HG03342 (cell line): ENCODE results near the gene ATAD3A.
"Not testable (repeated sequence)": the region's sequence is repeated elsewhere in the genome, so short reads cannot be mapped to it uniquely, and the experiment has no call there.

Experiments used
- ATAC-seq: cut with Tn5 transposase; IDR thresholded peaks from one replicate; pipeline ENCODE4 v1.9.1; 2021; ENCODE audit warnings: mild to moderate bottlenecking, moderate library complexity; ENCODE audit not compliant: unreplicated experiment

Gene ATAD3A

DNA sequence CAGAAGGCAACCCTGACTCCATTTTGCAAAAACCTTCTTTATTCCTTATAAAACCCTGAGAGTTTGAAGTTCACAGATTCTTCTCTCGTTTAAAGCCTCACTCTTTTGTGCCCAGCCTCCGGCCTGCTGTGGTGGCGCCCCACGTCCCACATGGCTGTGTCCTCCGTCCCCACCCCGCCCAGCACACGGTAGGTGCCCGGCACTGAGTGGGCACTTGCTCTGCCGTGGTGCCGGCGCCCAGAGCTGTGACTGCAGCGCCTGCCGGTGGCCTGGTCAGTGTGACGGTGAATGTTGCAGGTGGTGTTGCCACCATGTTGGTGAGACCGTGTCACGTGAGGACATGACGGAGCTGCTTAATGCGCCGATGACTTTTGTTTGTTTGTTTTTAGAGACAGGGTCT lies 9.4 kb downstream of the ATAD3A start:
- no peak for ATAC-seq

DNA sequence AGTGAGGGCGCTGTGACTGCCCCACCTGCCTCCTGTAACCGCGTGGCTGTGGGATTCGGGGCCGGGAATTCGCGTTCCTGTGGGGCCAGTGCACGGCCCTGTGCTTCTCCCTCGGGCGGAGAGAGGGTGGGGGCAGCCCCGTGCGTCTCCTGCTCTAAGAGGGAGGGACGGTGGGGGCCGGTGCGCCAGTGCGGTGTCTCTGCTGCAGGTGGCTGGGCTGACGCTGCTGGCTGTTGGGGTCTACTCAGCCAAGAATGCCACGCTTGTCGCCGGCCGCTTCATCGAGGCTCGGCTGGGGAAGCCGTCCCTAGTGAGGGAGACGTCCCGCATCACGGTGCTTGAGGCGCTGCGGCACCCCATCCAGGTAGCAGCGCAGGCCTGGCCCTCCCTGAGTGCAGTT lies 10.6 kb downstream of the ATAD3A start:
- not testable (repeated sequence) for ATAC-seq

- ATAC-seq = not testable (repeated sequence)
Measured at GRCh38 chr1:1523226-1523625, 11.3 kb downstream of the ATAD3A start.

GRCh38 chr1:1523651-1524050 lies 11.7 kb downstream of the ATAD3A start:
- not testable (repeated sequence) for ATAC-seq

DNA sequence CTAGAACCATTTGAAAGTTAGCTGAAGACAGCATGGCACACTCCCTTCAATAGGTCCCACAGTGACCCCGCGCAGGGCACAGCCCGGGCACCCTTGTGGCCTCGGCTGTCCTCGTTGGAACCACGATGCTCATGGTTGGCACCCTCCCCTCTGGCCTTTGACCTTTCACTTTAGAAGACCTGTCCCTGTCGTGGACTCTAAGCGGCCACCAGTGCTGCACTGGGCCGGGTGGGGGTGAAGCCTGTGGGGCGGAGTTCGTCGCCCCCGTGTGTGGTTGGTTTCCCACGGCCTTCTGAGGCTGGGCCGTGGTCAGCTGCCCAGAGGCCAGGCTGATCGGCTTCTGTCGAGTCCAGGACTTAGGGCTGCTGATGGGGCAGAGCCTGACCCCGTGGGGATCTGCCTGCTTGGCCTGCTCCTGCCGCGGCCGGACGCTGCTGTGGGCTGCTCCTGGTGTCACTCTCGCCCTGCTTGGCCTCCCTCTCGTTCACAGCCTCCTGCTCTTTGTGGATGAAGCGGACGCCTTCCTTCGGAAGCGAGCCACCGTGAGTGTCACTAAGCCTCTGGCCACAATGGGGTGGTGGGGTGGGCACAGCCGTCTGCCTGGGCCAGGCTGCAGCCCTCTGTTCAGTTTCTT lies 12.9 kb downstream of the ATAD3A start:
- not testable (repeated sequence) for ATAC-seq

- ATAC-seq = not testable (repeated sequence)
Measured at GRCh38 chr1:1526476-1526875, 14.5 kb downstream of the ATAD3A start.

- ATAC-seq = no peak
Measured at GRCh38 chr1:1527092-1527816, 15.3 kb downstream of the ATAD3A start.

DNA sequence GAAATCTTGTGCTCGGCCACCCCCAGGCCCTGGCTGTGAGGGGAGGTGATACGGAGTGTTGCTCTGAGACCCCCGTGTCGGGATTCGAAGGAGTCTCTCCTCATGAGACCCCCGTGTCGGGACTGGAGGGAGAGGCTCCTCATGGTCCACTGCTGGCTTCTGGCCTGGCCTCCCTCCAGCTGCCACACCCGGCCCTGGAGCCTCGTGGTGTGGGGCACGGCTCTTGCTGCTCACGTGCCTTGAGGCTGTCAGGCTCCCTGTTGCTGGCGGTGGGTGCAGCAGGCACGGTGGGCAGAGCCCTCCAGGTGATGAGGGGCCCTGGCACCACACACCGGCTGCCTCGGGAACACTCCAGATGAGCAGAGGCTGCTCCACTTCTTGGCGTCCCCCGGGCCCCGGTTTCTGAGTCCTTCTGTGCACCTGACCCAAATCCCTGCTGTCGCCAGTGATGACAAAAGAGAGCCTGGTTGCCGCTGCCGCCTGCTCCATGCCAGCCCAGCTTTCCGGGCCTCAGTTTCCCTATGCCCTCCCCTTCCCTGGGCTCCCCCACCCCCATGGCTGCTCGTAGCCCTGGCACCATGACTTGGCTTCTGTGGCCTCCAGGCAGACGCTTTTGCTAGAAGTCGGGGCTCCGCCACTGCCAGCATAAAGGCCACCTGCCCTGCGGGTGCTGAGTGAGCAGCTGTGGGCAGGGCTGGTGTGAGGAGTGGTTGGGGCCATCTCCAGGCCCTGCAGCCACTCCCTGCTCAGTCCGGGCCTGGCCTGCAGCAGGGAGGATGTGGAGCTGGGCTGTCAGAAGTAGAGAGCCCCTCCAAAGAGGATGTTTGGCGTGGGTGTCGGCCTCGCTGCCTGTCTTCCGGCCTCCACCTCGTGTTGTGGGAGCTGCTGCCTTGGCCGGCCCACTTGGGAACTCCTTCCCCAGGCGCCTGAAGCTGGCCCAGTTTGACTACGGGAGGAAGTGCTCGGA lies 16.6 kb downstream of the ATAD3A start:
- ATAC-seq = no peak

DNA sequence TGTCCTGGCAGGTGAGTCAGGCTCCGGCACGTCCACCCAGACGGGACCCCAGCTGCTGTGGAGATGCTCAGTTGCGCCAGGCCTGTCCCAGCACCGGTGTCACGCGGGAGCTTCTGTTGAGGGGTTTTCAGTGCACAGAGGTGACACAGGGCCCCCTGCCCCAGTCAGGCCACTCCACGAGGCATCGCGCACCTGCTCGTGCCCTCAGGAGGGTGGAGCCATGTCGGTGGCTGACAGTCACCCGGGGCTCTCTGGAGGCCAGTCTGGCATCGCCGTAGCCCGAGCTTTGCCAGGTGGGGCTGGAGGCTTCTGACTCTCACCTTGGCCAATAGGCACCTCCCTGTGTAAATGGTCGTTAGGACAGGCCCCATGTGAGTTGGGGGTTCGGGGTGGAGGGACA lies 17.4 kb downstream of the ATAD3A start:
- no peak for ATAC-seq

GRCh38 chr1:1529936-1530335 lies 18.0 kb downstream of the ATAD3A start:
- no peak for ATAC-seq

- ATAC-seq = no peak
Measured at GRCh38 chr1:1531947-1532346, 20.0 kb downstream of the ATAD3A start.

- ATAC-seq = not testable (repeated sequence)
Measured at GRCh38 chr1:1533176-1533893, 21.4 kb downstream of the ATAD3A start.

GRCh38 chr1:1533894-1534291 lies 21.9 kb downstream of the ATAD3A start:
- not testable (repeated sequence) for ATAC-seq

DNA sequence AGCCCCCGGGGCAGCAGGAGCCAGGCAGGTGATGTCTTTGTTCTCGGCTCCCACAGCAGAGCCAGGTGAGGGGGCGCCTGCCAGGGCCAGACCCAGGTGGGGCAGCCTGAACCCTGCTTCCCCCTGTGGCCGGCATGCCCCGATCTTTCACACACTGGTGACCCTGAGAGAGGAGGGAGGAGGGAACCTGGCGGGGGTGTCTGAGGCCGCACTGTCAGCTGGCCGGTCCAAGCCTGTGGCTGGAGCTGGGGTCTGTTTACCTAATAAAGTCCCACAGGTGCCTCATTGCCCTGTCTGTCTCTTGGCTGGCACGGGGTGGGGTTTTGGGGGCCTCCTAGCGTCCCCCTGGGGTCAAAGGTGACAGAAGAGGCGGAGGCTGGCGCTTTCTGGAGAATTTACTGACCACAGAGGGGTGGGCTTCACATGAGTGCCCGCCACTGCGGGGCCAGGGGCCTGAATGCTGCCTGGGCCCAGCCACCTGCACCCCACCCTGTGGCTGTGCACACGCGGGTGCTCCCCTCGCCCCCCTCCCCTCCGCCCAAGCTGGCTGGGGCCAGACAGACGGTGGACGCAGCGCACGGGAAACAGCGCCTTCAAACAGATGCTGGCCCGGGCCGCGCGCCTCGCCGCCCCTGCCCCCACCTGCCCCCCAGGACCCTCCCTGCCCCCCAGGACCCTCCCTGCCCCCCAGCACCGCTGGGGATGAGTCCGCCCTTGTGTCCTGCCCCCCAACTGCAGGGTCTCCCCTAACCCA lies 22.6 kb downstream of the ATAD3A start:
- ATAC-seq = no peak

DNA sequence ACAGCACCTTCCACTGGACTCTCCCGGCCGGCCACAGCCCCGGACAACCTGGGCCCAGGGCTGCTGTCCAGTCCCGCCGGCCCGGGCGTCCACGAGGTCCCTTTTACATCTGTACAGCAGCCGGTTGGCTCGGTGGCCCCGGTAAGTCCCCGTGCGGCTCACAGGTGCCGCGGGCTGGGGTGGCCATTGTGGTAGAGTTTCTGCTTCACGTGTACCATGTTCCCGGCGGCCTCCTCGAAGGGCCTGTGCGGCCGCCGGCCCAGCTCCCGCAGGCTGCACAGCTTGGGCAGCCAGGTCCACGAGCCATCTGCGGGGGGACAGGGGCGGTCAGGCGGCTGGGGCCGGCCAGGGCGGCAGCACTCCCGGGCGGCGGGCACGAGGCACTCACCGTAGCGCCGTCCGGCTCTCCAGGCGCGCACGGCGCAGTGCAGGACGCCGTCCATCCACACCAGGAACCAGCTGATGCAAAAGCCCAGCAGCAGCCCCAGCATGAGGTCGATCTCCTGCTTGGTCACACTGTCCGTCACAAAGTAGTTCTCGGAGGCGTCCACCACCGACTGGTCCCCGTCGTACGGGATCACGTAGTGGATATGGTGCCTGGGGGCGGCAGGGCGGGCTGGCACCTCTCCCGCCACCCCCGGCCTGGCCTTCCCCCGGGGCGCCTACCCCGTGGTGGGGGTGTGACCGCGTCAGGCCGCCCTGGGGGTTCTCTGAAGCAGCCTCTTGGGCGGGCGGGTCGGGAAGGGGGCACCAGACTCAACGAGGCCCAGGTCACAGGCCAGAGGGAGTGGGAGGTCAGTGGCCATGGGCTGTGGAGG lies 23.4 kb downstream of the ATAD3A start:
- ATAC-seq = no peak

DNA sequence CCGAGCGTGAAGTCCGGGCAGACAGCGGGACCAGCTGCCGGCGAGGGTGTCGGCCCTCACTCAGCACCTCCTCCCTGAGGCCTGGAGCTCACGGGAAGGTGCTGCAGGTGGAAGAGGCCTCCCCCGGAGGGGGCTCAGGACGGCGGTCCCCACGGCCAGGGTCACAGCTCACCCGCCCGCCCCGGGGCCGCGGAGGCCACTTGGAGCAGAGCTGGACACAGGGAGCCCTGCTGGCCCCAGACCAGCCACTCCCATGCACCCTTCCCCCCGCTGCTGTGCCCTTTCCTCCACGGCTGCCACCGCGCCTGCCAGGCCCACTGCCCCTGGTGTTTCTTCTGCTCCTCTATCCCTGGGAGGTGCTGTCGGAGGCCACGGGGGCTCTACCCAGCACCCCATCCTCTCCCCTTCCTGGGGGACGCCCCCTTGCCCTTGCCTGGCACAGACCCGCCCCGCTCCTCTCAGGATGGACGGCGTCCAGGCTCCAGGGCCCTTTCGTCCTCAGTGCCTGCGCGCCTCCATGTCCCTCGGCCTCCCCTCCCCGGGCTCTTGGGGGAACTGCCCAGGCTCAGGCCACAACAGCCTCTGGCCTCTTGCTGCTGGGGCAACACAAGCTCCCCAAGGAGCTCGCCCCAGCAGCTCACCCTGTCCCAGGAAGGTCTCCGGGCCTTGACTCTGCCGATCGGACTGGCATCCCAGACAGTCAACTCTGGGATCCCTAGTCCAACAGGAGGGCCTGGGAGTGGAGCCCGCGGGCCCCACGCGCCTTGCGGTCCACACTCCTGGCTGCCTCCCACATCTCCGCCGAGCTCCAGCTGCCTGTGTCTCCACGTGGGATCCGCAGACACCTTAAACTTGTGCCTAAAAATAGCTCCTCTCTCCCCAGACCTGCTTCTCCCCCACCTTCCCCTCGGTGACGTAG lies 24.3 kb downstream of the ATAD3A start:
- no peak for ATAC-seq

GRCh38 chr1:1536938-1537546 lies 25.1 kb downstream of the ATAD3A start:
- ATAC-seq = no peak
